Measurements from ENCODE around the gene SCAMP4. TPM values are rescaled to one million over a fixed set of nuclear protein-coding genes. Genes with fewer than 3 reads are reported as not detected.
A peak's percentile ranks its signal among the peaks of the same experiment; 100 is the strongest.

The SCAMP4 gene
- total and polyA plus RNA-seq, 2 of the 13 experiments (the other 11 are each of a cell fraction or from before 2014, with no cell fraction given), result 10.7 to 13.7 TPM

DNA sequence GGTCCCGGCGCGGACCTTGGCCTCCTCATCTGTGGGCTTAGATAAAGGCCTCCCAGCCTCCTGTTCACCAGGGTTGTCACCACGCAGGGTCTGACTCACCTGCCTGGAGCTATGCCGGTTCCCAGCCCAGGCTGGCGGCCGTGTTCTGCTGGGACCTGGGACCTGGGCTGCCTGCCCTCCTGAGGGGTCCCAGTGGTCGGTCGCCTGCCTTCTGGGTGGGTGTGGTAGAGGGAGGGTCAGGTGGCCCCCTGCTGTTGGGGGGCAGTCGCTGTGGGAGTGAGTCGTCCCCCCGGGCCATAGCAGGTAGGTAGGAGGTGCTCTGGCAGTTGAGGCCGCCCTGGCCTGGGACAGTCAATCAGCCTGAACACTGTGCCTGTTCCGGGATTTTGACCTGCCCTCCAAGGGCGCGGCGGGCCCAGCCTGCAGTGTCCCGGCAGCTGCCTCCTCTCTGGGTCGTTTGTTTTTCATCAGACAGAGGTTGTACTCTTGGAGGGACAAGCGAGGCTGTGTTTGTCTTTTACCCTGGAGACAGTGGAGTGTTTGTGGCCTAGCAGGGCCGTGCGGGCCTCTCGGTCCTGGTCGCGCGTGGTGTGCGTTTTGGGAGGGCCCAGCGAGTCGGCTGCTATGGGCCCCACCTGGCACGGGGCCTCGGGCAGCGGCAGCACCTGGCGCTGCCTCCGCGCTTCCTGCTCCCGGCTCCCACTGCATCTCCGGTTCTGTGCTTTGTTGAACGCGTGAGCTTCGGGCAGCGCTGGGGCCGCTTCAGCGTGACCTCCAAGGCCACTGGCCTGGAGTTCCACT is 2.6 kb downstream of the SCAMP4 start (continued):
- TF ChIP-seq, protein P1, sequence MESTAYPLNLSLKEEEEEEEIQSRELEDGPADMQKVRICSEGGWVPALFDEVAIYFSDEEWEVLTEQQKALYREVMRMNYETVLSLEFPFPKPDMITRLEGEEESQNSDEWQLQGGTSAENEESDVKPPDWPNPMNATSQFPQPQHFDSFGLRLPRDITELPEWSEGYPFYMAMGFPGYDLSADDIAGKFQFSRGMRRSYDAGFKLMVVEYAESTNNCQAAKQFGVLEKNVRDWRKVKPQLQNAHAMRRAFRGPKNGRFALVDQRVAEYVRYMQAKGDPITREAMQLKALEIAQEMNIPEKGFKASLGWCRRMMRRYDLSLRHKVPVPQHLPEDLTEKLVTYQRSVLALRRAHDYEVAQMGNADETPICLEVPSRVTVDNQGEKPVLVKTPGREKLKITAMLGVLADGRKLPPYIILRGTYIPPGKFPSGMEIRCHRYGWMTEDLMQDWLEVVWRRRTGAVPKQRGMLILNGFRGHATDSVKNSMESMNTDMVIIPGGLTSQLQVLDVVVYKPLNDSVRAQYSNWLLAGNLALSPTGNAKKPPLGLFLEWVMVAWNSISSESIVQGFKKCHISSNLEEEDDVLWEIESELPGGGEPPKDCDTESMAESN (CRISPR knock-in tag; conservative IDR thresholded peaks at IDR 0.05), result no peak; the same call in 1 of the 2 replicates
- TF ChIP-seq ZNF879 (CRISPR knock-in tag; IDR thresholded peaks at IDR 0.05) (no peak), MTA3 (CRISPR knock-in tag; IDR thresholded peaks at IDR 0.05) (no peak), HDAC1 (CRISPR knock-in tag; IDR thresholded peaks at IDR 0.05) (peak; percentile 28; the same call in 1 of the 2 replicates), SNAI1 (CRISPR knock-in tag; IDR thresholded peaks at IDR 0.05; ENCODE audit: borderline replicate concordance) (no peak), ZNF572 (CRISPR knock-in tag; IDR thresholded peaks at IDR 0.05) (no peak), ZZZ3 (CRISPR knock-in tag; IDR thresholded peaks at IDR 0.05; ENCODE audit: borderline replicate concordance) (no peak), ZNF614 (CRISPR knock-in tag; IDR thresholded peaks at IDR 0.05; ENCODE audit: borderline replicate concordance) (0 out of 2 replicates have a peak, but pooled peaks have one; percentile 15), ZNF670 (CRISPR knock-in tag; IDR thresholded peaks at IDR 0.05; ENCODE audit: borderline replicate concordance) (no peak), ESRRA (CRISPR knock-in tag; IDR thresholded peaks at IDR 0.05; ENCODE audit: low read depth) (no peak), HNF4G (IDR thresholded peaks at IDR 0.05; ENCODE audit: borderline replicate concordance, low read depth, low read length) (no peak), HNF4G (CRISPR knock-in tag; IDR thresholded peaks at IDR 0.05; ENCODE audit: borderline replicate concordance, low read depth) (peak; percentile 19; the same call in 1 of the 2 replicates), CHD2 (IDR thresholded peaks at IDR 0.05; ENCODE audit: low read depth, low read length) (no peak)
- TF ChIP-seq, protein P2, sequence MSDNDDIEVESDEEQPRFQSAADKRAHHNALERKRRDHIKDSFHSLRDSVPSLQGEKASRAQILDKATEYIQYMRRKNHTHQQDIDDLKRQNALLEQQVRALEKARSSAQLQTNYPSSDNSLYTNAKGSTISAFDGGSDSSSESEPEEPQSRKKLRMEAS (IDR thresholded peaks at IDR 0.05), result 0 out of 2 replicates have a peak, but pooled peaks have one; percentile 21
- TF ChIP-seq, protein P3, sequence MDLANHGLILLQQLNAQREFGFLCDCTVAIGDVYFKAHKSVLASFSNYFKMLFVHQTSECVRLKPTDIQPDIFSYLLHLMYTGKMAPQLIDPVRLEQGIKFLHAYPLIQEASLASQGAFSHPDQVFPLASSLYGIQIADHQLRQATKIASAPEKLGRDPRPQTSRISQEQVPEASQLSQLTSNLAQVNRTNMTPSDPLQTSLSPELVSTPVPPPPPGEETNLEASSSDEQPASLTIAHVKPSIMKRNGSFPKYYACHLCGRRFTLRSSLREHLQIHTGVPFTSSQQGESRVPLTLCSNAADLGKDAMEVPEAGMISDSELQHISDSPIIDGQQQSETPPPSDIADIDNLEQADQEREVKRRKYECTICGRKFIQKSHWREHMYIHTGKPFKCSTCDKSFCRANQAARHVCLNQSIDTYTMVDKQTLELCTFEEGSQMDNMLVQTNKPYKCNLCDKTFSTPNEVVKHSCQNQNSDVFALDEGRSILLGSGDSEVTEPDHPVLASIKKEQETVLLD (CRISPR knock-in tag; IDR thresholded peaks at IDR 0.05; ENCODE audit: low read depth), result no peak
- TF ChIP-seq, protein P4, sequence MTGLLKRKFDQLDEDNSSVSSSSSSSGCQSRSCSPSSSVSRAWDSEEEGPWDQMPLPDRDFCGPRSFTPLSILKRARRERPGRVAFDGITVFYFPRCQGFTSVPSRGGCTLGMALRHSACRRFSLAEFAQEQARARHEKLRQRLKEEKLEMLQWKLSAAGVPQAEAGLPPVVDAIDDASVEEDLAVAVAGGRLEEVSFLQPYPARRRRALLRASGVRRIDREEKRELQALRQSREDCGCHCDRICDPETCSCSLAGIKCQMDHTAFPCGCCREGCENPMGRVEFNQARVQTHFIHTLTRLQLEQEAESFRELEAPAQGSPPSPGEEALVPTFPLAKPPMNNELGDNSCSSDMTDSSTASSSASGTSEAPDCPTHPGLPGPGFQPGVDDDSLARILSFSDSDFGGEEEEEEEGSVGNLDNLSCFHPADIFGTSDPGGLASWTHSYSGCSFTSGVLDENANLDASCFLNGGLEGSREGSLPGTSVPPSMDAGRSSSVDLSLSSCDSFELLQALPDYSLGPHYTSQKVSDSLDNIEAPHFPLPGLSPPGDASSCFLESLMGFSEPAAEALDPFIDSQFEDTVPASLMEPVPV (CRISPR knock-in tag; IDR thresholded peaks at IDR 0.05), result 0 out of 2 replicates have a peak, but pooled peaks have one; percentile 12
- TF ChIP-seq, protein P5, sequence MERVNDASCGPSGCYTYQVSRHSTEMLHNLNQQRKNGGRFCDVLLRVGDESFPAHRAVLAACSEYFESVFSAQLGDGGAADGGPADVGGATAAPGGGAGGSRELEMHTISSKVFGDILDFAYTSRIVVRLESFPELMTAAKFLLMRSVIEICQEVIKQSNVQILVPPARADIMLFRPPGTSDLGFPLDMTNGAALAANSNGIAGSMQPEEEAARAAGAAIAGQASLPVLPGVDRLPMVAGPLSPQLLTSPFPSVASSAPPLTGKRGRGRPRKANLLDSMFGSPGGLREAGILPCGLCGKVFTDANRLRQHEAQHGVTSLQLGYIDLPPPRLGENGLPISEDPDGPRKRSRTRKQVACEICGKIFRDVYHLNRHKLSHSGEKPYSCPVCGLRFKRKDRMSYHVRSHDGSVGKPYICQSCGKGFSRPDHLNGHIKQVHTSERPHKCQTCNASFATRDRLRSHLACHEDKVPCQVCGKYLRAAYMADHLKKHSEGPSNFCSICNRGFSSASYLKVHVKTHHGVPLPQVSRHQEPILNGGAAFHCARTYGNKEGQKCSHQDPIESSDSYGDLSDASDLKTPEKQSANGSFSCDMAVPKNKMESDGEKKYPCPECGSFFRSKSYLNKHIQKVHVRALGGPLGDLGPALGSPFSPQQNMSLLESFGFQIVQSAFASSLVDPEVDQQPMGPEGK (CRISPR knock-in tag; IDR thresholded peaks at IDR 0.05), result peak; percentile 57; the same call in 1 of the 2 replicates
- TF ChIP-seq, protein P6, sequence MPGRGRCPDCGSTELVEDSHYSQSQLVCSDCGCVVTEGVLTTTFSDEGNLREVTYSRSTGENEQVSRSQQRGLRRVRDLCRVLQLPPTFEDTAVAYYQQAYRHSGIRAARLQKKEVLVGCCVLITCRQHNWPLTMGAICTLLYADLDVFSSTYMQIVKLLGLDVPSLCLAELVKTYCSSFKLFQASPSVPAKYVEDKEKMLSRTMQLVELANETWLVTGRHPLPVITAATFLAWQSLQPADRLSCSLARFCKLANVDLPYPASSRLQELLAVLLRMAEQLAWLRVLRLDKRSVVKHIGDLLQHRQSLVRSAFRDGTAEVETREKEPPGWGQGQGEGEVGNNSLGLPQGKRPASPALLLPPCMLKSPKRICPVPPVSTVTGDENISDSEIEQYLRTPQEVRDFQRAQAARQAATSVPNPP (CRISPR knock-in tag; IDR thresholded peaks at IDR 0.05), result no peak

All from HepG2 (cell line).